Transverse colon (tissue), 4 donors: ENCODE data around the gene UIMC1. TPM values are rescaled to one million over a fixed set of nuclear protein-coding genes. Genes with fewer than 3 reads are reported as not detected.

Source experiments
- DNase-seq: peaks from one replicate; pipeline ENCODE4 v3.0.0-alpha.2; 2019
- H3K27ac ChIP-seq, 4 donors: fragments of 200-600 bp; sonication (generic); 2 replicates each; pipeline ENCODE4 v1.5.1; 2016 to 2018; ENCODE audit warnings: inconsistent platforms in 4 of 4
- H3K27me3 ChIP-seq: fragments of 200-600 bp; sonication (generic); 2 replicates; pipeline ENCODE4 v1.5.1; 2017; ENCODE audit warnings: inconsistent platforms
- H3K36me3 ChIP-seq, 4 donors: fragments of 200-600 bp; sonication (generic); 2 replicates each; pipeline ENCODE4 v1.5.1; 2017 to 2019; ENCODE audit warnings: inconsistent platforms in 4 of 4
- H3K4me1 ChIP-seq, 4 donors: fragments of 200-600 bp; sonication (generic); 2 replicates each; pipeline ENCODE4 v1.5.1; 2017 to 2020; ENCODE audit warnings: inconsistent platforms in 4 of 4
- H3K4me3 ChIP-seq, 4 donors: fragments of 200-600 bp; sonication (generic); 1 replicate in 1 of 4; 2 replicates in 3 of 4; pipeline versions ENCODE4 v1.5.1 to v1.6.1; 2017 to 2019; ENCODE audit warnings: inconsistent platforms in 4 of 4
- H3K9me3 ChIP-seq, 2 donors: fragments of 200-600 bp; sonication (generic); 2 replicates each; pipeline ENCODE4 v1.5.1; 2017 to 2019; ENCODE audit warnings: inconsistent platforms in 2 of 2
- CTCF ChIP-seq, 5 experiments: fragments of 200-600 bp in 3 of 5; fragments of 450-650 bp in 2 of 5; sonication (generic) in 3 of 5; IDR thresholded peaks; 1 replicate in 2 of 5; 2 replicates in 3 of 5; pipeline ENCODE4 v1.5.1; 2016 to 2017; ENCODE audit warnings: antibody characterized with exemption in 5 of 5, inconsistent platforms in 3 of 5, mild to moderate bottlenecking in 2 of 5, moderate library complexity in 1 of 5
- EP300 ChIP-seq: sonication (generic); formaldehyde crosslinking; IDR thresholded peaks from one replicate; pipeline ENCODE4 v1.6.1; 2017; ENCODE audit warnings: antibody characterized with exemption, low read depth
- POLR2A ChIP-seq: fragments of 450-650 bp; IDR thresholded peaks from one replicate; pipeline ENCODE4 v1.6.1; 2016; ENCODE audit warnings: antibody characterized with exemption, mild to moderate bottlenecking, moderate library complexity
- POLR2AphosphoS5 ChIP-seq, 3 donors: sonication (generic); formaldehyde crosslinking; IDR thresholded peaks; one replicate each; pipeline ENCODE4 v1.6.1; 2016; ENCODE audit warnings: antibody characterized with exemption in 3 of 3
- WGBS, 2 donors: methylation state at CpG; one replicate each; pipeline ENCODE4 v1.1.5; 2018; ENCODE audit warnings: low coverage in 1 of 2; 5-methylcytosine and 5-hydroxymethylcytosine counted together
- in situ Hi-C, 4 donors: fragments of 200-750 bp; cut with MboI; loops; one replicate each; pipeline versions ENCODE4 v1.15.0 to v1.15.1; 2017; ENCODE audit warnings: low sequenced_read_pairs in 3 of 4, low pct_ligation_motif_present in 1 of 4, low pct_unique_long_range_greater_than_20kb in 1 of 4
- intact Hi-C: fragments of 100-400 bp; cut with DNase I; formaldehyde crosslinking; loops from one replicate; pipeline ENCODE4 v1.15.1; 2023; ENCODE audit warnings: low total_unique reads
- total RNA-seq, 4 donors: library from RNA; depleted of rRNA; stranded (reverse); fragments of >200 nt; gene quantifications; one replicate each; pipeline ENCODE4 v1.1.0, GENCODE V29; 2016

Gene UIMC1
- total RNA-seq, 4 donors from 2014 or later, result 25.1 to 213 (median 34.6) TPM

- in situ Hi-C loops, result no loop called here
Measured at GRCh38 chr5:176888016-176888864, 118.3 kb downstream of the UIMC1 start.

GRCh38 chr5:176887252-176887849, 119.2 kb downstream of the UIMC1 start:
- in situ Hi-C loops, result no loop called here
- DNase-seq, result no peak
- WGBS, 2 donors, result 90% methylated on average over 27 of the region's 28 CpGs; no CpG with 5 or more reads in 1 of the 2 donors

More at GRCh38 chr5:176888016-176888864, 118.3 kb downstream of the UIMC1 start:
- Histone ChIP-seq H3K4me1 (no peaks in the 10 kb centered on the region), H3K36me3 (no peaks in the 10 kb centered on the region), H3K9me3 (no peaks in the 10 kb centered on the region), H3K27me3 (no peaks in the 10 kb centered on the region), H3K4me3 (no peak overlapping the region), H3K27ac (no peak overlapping the region)
- intact Hi-C loops, result no loop called here
- 88% methylated on average over 24 of the region's 27 CpGs; no CpG with 5 or more reads in 1 of the 2 donors for WGBS, 2 donors
- no peak for DNase-seq
- no peak for TF ChIP-seq POLR2AphosphoS5 (IDR thresholded peaks at IDR 0.05)
- TF ChIP-seq EP300, result no peak
- no peak for TF ChIP-seq CTCF (IDR thresholded peaks at IDR 0.05)
- TF ChIP-seq POLR2A, result no peak

GRCh38 chr5:176886336-176887251, 120.0 kb downstream of the UIMC1 start:
- Histone ChIP-seq H3K4me1 (no peaks in the 10 kb centered on the region), H3K27me3 (no peaks in the 10 kb centered on the region), H3K9me3 (no peaks in the 10 kb centered on the region), H3K4me3 (no peak overlapping the region), H3K36me3 (no peaks in the 10 kb centered on the region), H3K27ac (no peak overlapping the region)
- no peak for TF ChIP-seq POLR2A
- no peak for TF ChIP-seq CTCF (IDR thresholded peaks at IDR 0.05)
- TF ChIP-seq EP300, result no peak
- intact Hi-C loops (no loop called here), in situ Hi-C loops (no loop called here)
- DNase-seq, result no peak
- 86 to 89% methylated on average over 1 to 13 of the region's 13 CpGs for WGBS, 2 donors

More at GRCh38 chr5:176887252-176887849, 119.2 kb downstream of the UIMC1 start:
- TF ChIP-seq POLR2A (no peak), POLR2AphosphoS5 (IDR thresholded peaks at IDR 0.05) (no peak), EP300 (no peak), CTCF (IDR thresholded peaks at IDR 0.05) (no peak)
- Histone ChIP-seq H3K4me3 (no peak overlapping the region), H3K27ac (no peak overlapping the region), H3K4me1 (no peaks in the 10 kb centered on the region), H3K27me3 (no peaks in the 10 kb centered on the region), H3K36me3 (no peaks in the 10 kb centered on the region), H3K9me3 (no peaks in the 10 kb centered on the region)
- intact Hi-C loops, result no loop called here

GRCh38 chr5:176884571-176884890, 122.0 kb downstream of the UIMC1 start:
- Histone ChIP-seq H3K27me3 (peaks cover 4% of the 10 kb centered on the region), H3K4me3 (no peak overlapping the region), H3K36me3 (no peaks in the 10 kb centered on the region), H3K4me1 (no peaks in the 10 kb centered on the region), H3K27ac (no peak overlapping the region), H3K9me3 (no peaks in the 10 kb centered on the region)
- intact Hi-C loops (no loop called here), in situ Hi-C loops (no loop called here)
- WGBS, 2 donors, result 39% methylated on average over 4 of the region's 4 CpGs
- DNase-seq, result no peak
- TF ChIP-seq CTCF (IDR thresholded peaks at IDR 0.05) (no peak), POLR2AphosphoS5 (IDR thresholded peaks at IDR 0.05) (no peak), EP300 (no peak), POLR2A (no peak)
